Dedifferentiated amniotic fluid mesenchymal stem cell (primary cell): ENCODE results near the gene DUOXA2.
"Not testable (repeated sequence)": the region's sequence is repeated elsewhere in the genome, so short reads cannot be mapped to it uniquely, and the experiment has no call there.

Source experiments
- DNase-seq: peaks from one replicate; pipeline ENCODE4 v3.0.0-alpha.2; 2016; ENCODE audit errors: extremely low spot score

Gene DUOXA2

DNA sequence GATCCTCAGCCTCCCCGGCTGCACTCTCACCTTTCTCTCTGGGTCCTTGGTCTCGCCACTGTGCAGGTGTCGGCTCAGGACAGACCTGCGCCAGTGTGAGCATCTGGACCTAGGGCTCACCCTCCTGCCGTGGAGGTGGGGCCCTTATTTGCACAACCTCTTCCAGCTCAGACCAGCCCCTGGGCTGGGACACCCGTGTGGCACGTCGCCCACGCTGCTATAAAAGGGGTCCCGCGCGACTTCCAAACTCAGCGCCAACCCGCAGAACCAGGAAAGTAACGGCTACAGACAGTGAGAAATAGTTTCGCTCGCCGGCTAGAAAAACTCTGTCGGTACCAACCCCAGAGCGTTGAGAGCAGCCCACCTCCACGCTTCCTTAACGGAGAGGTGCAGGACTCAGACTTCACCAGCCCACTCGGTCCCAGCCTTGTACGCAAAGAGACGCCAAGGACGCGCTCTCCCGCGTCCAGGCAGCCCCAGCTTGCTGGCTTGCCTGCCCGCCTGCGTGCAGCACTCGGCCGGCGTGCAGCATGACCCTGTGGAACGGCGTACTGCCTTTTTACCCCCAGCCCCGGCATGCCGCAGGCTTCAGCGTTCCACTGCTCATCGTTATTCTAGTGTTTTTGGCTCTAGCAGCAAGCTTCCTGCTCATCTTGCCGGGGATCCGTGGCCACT is at the start of gene DUOXA2, which contains the start of gene DUOX2:
TSS of gene DUOXA2 (plus strand) at position 251 of the 675 bp plus-strand sequence. CDS start at position 531, 280 bp downstream.
TSS of gene DUOX2 (minus strand) at position 97 of the 675 bp plus-strand sequence. CDS start 761 bp downstream, outside the sequence.
- no peak for DNase-seq

DNA sequence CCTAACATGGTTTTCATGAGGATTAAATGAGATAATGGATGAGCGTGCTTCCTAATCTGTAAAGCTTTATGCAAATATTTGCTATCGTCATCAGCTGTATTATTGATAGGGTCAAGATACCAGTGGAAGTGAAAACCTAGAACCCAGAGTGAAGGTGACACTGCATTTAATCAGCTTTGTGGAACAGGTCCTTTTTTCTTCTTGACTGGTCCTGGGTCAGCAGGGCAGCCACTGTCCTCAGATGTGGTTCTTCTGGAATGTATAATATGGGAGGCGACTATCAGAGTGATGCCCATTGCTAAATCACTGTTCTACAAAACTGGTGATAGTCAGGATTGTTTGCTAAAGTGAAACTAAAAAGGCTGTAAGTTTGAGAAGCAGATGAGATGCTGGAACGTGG is 49.7 kb upstream of the DUOXA2 start:
- no peak for DNase-seq

DNA sequence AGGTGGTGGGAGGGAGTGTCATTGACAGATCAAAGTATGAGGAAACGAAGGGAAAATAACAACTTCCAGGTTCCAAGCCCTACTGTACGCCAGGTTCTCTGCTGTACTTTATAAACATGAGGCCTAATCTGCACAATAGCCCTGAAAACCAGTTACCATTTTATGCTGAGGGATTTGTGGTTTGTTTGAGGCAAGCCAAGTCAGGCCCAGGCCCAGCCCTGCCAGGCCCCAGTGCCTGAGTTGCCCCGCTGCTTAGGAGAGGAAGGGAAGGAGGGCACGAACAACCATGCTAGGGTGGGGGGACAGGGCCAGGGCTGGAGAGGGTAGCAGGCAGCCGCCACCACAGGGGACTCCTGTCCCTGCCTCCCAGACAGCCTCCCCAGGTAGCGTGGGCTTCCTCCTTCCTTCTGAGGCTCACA is 44.2 kb upstream of the DUOXA2 start:
- DNase-seq = not testable (repeated sequence)

DNA sequence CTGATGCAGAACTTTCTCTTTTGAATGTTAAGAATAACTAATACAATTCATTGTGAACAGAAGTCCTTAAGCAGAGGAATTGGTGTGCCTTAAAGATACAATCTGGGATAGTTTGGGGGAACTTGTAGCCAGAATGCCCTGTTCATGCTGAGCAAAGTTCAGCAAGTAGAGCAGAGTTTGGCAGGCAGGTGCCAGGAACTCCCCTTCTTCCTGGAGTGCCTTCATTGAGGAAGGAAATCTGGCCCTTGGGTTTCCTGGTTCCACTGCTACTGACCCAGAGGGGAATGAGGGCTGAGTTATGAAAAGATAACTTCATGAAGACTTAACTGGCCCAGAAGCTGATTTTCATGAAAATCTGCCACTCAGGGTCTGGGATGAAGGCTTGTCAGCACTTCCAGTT is 40.5 kb upstream of the DUOXA2 start:
- not testable (repeated sequence) for DNase-seq

DNA sequence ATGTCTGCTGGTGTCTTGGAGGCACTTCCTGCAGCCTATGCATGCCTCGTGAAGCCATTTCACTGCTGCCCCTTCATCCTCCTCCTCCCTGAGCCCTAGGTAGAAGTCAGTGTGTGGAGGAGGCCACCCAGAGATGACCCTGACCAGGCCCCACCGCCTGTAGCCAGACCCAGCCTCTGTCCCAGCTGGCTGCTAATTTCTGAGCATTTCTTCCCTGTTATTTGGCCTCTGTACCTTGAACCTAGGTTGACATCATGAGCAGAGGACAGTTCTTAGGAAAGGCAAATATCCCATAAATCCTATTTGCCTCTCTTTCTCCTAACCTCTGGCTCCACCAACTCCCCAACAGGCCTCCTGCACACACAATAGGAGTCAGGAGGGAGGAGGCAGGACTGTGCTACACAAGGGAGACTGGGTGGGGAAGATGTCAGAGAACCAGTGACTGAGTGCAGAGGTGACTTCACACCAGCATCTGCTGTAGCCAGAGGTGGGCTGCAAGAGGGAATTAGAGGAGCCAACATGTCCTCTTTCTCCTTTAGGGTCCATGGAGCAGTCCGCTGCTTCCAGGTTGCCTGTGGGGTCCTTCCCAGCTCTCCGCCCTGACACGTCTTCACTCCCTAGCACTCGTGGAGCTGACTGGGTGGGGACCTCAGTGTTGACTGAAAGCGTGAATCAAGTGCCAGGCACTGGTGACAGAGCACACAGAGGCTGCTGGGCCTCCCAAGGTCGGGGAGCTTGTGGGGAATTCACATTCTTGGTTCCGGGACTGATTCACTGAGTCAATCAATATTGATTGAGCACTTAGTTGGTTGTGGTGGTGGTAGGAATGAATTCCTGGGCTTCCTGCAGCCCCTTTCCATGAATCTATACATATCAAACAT is 38.4 kb upstream of the DUOXA2 start:
- not testable (repeated sequence) for DNase-seq

DNA sequence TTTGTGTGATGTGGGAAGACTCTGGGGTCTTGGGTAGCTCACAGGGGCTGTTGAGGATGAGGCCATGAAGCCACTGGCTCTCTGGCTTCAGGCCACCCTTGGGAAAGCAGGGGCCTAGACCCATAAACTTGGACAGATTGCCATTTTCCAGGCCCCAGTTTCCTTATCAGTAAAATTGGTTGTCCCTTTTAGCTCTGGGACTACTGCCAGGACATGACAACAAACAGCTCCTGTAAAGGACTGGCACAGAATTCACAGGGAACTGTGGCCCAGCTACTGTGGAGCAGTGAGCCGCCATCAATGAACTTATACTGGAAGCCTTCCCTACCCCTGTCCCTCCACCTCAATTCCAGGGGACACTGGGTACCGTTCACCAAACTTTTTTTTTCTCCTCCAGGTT is 36.7 kb upstream of the DUOXA2 start:
- not testable (repeated sequence) for DNase-seq

DNA sequence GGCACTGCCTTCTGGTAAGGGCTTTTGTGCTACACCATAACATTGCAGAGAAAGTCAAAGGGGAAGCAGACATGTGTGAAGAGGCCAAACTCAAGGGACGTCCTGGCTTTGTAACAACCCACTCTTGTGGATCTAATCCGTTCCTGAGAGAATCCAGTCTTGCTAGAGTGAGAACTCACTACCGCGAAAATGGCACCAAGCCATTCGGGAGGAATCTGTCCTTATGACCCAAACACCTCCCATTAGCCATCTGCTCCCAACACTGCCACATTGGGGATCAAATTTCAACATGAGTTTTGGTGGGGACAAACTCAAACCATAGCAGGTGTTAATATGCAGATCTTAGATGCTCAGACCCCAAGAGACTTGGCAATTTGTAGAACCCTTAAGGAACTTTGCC is 34.9 kb upstream of the DUOXA2 start:
- DNase-seq = not testable (repeated sequence)

DNA sequence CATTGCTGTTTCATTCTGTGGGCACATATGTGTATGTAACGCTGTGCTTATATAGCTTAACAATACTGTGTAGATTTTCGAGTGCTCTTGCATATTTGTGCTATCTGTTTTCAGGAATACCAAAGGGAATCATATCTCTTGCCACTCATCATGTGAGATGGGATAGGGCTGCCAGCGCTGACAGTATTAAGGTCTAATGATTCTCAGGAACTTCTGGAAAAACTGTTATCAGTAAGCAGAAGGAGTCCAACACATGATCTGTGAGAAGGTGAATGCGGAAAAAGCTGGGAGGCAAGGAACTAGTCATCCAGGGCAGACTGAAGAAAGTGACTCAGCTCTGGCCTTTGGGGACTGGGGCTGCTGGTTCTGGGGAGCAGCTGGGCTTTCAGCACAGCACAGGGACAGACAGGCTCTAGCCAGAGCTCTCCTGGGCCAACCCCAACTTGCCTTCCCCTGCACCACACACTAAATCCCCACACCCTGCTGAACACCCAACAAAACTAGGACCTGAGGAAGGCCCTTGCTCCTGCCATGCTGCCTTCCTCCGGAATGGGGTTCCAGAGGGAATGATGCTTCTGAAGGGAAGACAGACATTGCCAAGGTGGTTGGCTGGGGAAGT is 34.4 kb upstream of the DUOXA2 start:
- DNase-seq = not testable (repeated sequence)

DNA sequence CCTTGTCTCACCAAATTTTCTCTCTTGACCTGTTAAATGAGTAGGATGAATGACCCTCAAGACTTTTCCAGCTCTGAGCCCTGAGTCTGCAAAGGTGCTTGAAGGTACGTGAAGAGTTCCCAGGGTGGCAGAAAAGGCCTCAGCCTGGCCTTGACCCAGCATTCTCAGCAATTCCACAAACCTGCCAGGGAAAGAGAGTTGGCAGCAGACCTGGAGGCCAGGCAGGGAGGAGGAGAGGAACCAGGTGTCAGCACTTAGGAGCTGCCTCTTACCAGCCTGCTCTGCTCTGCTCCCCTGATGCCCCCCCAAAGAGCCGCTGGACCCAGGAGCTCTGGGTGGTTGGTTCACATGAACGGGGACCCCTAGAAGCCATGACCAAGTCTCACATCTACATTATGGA is 33.5 kb upstream of the DUOXA2 start:
- DNase-seq = not testable (repeated sequence)

DNA sequence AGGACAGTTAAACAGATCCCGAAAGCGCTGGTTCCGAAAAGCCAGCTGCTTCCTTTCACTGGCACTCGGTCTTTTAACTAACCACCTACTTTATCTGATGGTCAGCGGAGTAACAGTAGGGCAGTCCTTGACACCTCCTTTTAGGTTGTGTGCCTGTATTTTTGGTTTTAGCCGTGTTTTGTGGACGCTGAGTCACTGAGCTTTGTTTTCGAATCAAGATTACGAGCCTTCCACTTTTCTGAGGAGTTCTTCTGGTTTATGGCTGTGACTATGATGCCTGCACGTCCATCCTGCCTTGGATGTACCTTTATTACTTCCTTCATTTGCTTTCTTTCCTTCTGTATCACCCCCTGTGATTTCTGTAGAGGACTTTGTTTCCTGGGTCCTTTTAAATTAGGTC is 31.7 kb upstream of the DUOXA2 start:
- not testable (repeated sequence) for DNase-seq

DNA sequence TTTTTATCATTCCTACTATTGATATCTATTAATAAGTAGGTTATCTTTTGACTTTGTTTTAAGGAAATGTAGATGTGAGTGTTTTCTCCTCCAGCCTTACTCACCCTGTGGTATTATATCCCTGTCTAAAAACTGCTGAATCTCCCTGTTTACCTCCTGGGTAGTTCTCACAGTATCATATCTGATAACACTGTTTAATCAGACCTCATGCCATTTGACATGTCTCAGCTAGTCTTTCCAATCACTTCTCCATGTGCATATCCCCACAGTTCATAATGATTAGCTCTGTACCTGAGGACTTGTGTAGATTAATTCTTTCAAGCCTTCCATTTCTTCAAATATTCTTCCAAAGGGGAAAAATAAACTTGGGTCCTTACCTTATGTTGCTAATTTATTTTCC is 30.9 kb upstream of the DUOXA2 start:
- DNase-seq = no peak

DNA sequence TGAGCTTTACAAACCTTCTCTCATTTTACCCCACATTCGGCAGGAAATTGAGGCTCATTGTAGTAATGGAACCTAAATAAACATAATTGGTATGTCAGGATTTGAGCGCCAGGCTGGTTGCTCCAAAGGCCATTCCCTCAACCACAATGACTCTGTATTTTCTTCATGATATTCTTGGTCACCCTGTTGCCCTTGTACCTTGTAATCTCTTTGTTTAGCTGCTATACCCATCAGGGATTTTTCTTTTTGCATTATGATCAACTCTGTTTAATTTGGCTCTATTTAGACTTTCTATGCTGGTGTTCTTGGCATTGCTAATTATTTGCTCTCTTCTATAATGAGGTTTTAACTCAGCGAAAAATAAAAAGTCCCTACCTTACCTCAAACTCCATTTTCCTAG is 30.0 kb upstream of the DUOXA2 start:
- no peak for DNase-seq

DNA sequence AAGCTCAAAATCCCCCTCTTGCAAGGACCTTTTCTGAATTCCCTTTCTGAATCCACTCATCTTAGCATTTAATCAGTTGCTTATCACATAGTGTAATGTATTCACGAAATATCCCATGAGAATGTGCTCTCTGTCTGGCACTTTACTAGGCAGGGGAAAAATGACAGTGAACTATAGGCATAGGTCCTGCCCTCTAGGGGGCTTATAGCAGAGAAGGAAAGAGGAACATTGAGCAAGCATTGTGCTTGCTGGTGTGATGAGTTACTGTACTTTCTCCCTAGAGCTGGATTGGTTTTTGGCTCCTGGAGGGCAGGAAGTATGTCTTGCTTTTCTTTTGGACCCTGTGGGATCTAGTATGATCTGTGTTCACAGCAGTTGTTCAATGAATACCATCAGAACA is 26.6 kb upstream of the DUOXA2 start:
- no peak for DNase-seq

DNA sequence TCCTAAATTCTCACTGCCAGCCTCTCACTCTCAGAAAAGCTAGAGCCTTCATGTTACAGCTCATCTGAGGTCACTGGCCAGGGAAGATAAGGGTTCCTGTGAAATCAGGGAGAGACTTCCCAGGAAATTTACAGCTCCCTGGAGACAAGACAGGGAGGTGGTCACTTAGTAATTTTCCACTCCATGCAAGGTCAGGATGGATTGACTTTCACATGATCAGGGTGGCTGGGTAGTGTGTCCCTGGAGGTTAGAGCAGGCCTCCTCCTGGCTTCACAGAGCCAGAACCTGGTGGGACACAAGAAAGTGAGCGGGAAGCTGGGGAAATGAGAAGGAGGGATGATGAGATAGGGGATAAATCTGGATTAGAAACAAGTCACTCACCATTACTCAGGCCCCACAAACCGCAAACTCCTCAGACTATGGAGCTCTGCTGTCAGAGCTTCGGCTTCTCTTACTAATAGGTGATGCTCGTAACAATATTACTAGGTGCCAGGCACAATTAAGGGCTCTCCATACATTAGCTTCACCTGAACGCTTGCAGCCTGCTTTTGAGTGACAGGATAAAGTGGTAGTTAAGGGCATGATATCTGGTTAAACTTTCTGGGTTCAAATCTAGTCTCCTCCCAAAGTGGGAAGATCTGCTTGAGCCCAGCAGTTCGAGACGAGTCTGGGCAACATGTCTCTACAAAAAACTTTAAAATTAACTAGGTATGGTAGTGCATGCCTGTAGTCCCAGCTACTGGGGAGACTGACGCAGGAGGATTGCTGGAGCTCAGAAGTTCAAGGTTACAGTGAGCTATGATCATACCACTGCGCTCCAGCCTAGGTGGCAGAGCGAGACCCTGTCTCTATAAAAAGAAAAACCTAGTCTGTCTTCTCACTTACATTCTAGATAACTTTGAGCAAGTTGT is 25.1 kb upstream of the DUOXA2 start:
- DNase-seq = no peak

DNA sequence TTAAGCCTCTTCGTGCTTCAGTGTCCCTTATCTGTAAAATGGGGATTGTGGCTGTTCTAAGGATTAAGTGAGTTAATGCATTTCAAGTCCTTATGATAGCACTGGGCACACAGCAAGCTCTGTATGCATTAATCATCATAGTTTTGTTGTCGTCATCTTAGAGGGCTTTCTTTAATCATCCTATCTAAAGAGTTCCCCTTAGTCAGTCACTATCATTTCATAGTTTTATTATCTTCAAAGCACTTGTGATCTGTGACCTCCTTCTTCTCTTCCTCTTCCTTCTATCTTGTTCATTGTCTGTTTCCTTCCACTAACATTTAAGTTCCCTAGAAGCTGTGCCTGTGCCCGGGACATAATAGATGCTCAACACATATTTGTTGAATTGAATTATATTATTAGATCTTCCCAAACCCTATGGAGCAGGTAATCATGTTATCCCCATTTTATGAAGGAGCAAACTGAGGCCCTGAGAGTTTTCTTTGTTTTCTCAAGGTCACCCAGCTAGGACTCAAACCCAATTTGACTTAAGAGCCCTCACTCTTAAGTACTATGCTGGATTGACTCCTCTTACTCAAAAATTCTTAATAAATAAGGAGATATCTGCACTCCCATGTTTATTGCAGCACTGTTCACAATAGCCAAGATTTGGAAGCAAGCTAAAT is 24.3 kb upstream of the DUOXA2 start:
- no peak for DNase-seq

DNA sequence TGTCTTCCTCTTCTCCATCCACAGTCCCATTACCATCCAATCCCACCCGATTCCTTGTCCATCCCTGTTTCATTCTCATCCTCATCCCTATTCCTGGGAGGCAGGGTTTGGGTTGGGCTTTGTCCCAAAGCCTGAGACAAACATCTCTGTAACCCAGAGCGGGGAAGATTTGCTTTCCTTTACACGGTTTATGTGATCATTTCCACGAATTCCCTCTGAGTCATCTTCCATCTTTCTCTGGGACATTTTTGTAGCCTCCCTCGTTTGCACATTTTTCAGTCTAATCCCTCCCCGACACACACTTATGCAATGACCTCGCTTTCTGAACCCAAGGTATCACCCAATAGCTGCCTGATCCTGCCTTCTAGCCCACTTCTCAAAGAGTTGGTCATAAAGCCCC is 23.0 kb upstream of the DUOXA2 start:
- no peak for DNase-seq

DNA sequence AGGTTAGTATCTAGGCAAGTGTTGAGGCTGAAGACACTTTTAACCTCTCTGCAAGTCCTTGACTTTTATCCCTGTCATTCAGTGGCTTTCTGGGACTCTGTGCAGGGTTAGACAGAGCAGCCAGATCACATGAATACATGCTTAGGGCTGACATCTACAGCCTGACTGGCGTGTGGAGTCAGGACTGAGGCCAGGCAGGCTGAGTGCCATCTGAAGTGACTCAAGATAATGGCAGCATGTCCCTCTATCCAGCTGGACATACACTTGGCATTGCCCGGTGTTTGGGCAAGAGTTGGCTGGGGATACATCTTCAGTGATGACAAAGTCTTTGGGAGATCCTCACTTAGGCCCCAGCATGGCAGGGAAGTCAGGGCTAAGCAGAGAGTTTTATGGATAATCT is 22.6 kb upstream of the DUOXA2 start:
- DNase-seq = no peak

DNA sequence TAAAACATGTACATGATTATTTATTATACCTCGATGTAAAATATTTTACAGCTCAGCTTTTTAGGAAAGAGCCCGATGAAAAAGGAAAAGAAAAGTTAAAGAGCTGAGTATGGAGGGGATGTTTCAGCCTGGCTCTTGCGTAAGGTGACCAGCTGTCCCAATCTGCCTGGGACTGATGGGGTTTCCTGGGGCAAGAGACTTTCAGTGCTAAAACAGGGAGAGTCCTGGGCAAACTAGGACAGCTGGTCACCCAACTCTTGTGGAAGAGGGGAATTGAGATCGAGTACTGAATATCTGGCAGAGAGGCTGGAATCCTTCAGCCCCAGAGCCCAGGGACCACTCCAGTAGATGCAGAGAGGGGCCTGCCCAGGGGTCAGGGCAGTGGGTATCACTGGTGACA is 21.1 kb upstream of the DUOXA2 start:
- no peak for DNase-seq

DNA sequence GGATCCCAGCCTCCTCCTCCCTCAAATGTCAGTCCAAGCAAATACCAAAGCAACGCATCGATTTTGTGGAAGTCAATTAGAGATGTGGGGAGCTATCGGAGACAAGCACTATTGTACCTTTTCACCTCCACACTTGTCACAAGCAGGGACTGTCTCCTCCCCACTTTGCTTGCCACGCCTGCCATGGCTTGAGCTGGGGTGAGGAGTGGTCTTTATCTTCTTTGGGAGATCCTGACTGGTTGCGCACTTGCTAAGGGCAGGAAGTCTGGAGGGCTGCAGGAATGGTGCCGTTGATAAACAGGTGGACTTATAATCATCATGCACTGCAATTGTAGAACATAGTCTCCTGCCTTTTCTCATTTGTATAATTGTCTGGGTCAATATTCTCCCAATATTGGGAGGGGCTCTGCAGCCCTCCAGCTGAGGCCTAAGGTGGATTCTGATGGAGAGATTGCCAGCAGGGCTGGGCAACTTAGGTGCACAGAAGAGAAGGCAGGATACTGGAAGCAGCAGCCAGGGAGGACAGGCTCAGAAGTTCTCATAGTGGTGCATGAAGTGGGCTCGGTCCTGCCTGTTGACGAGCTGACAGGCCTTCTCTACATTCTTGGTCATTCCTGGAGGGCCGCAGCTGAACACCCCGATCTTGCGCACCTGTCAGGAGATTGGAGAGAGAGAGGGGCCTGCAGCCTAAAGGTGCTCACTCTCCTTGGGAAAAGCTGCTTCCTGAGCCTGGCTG is 20.3 kb upstream of the DUOXA2 start:
- no peak for DNase-seq

DNA sequence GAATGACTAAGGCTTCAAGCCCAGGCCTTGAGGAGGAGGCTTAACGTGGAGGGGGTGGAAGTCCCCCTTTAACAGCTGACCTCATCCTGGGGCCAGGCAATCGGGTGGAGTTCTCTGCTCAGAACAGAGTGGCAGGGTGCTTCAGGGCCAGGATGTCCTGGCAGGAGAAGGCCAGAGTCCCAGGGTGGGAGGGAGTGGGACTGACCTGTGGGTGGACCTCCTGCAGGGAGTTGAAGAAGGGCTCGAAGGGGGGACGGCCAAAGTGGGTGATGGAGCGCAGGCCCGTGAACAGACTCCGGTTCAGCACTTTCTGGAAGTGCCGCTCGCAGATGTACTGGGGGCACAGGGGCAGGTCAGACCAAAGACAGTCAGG is 19.8 kb upstream of the DUOXA2 start:
- no peak for DNase-seq
